Upper lobe of left lung (tissue), 4 donors: Measurements from ENCODE around the gene ARRDC3.

Experiments
- CTCF ChIP-seq, 6 experiments: fragments of 450-650 bp in 4 of 6; fragments of 200-600 bp in 2 of 6; sonication (generic) in 2 of 6; IDR thresholded peaks; one replicate each; pipeline ENCODE4 v1.5.1; 2016 to 2019; ENCODE audit warnings: antibody characterized with exemption in 6 of 6
- EP300 ChIP-seq, 4 donors: sonication (generic); formaldehyde crosslinking; IDR thresholded peaks; one replicate each; pipeline ENCODE4 v1.5.1; 2017; ENCODE audit warnings: antibody characterized with exemption in 4 of 4, control low read depth in 2 of 4
- POLR2A ChIP-seq, 4 donors: fragments of 450-650 bp; IDR thresholded peaks; one replicate each; pipeline ENCODE4 v1.5.1; 2016 to 2017; ENCODE audit warnings: antibody characterized with exemption in 4 of 4, mild to moderate bottlenecking in 2 of 4

- TF ChIP-seq CTCF (IDR thresholded peaks at IDR 0.05), result no peak
- TF ChIP-seq POLR2A (IDR thresholded peaks at IDR 0.05), result no peak
- no peak for TF ChIP-seq EP300 (IDR thresholded peaks at IDR 0.05)
Observed at GRCh38 chr5:91343916-91344315, 39.2 kb downstream of the ARRDC3 start.
